Cardiac muscle cell (in vitro differentiated cells and primary cell): ENCODE results near the gene MVK. TPM values are rescaled to one million over a fixed set of nuclear protein-coding genes. Genes with fewer than 3 reads are reported as not detected.

Experiments
- DNase-seq, 2 donors: peaks; one replicate each; pipeline versions ENCODE4 v3.0.0 to v3.0.0-alpha.2; 2010 to 2017; ENCODE audit warnings: low read depth in 1 of 2, low spot score in 1 of 2
- H3K27ac ChIP-seq: fragments of 200-600 bp; sonication (generic); 2 replicates; pipeline ENCODE4 v1.5.1; 2016
- H3K27me3 ChIP-seq: fragments of 200-600 bp; sonication (generic); 2 replicates; pipeline ENCODE4 v1.6.0; 2016; ENCODE audit warnings: control low read depth
- H3K36me3 ChIP-seq: fragments of 200-600 bp; sonication (generic); 2 replicates; pipeline ENCODE4 v1.5.1; 2016; ENCODE audit warnings: control low read depth
- H3K4me1 ChIP-seq: fragments of 200-600 bp; sonication (generic); 2 replicates; pipeline ENCODE4 v1.8.1; 2017; ENCODE audit warnings: low read depth, mild to moderate bottlenecking, mixed run types
- H3K4me3 ChIP-seq: fragments of 200-600 bp; sonication (generic); 2 replicates; pipeline ENCODE4 v1.5.1; 2016; ENCODE audit warnings: mild to moderate bottlenecking
- H3K9me3 ChIP-seq: fragments of 200-600 bp; sonication (generic); 2 replicates; pipeline ENCODE4 v1.5.1; 2017; ENCODE audit warnings: low read depth, mild to moderate bottlenecking, control low read depth
- CTCF ChIP-seq: IDR thresholded peaks from 2 replicates; pipeline ENCODE4 v1.5.1; 2012; ENCODE audit warnings: low read depth, mild to moderate bottlenecking, low read length
- polyA plus RNA-seq: library from polyadenylated mRNA; unstranded; fragments of >200 nt; fragmentation: Nextera tagmentation; extraction: Ambion mirVana; gene quantifications from 2 replicates; pipeline ENCODE4 v1.2.1, GENCODE V29; 2016
- total RNA-seq: library from RNA; depleted of rRNA; stranded (reverse); fragments of >200 nt; gene quantifications from 2 replicates; pipeline ENCODE4 v1.2.3, GENCODE V29; 2016

Gene MVK
- total and polyA plus RNA-seq, 2 experiments from 2014 or later, result 29.0 to 56.1 TPM

DNA sequence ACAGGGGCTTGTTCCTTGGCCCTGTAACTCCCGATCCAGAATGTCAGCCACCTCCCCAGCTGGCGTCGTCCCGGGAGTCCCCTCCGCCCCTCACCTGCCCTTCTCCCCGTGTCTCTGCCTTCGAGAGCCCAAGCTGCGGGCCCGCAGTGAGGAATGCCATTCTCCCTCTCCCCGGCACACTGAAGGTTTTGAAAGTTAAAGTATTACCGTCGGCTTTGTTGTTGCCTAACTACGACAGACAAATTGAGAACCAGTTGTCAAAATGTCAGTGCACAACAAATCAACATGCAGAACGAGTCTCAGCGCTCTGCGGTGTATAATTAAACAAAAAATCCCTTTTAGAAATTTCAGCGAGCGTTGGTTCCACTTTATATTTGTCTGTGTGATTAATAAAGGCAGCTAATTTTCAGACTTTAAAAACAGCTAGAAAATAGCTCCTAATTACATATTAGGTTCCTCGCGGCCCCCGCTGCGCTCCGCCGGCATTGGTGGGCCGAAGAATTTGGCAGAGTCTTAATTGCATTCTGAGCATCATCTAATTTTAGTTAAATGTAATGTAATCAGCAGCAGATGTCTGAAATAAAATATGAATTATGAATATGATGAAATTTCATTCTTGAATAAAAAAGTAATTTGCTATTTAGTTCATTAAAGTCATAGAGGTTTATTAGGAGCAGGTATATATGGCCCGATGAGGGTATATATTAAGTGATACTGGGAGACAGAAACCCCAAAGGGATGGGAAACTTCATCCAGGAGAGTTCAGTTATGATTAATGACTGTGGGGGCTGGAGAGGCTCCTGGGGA, 40.3 kb downstream of the MVK start:
- no peaks in the 10 kb centered on the region for H3K9me3 ChIP-seq
- peaks cover 3% of the 10 kb centered on the region for H3K4me1 ChIP-seq
- no peaks in the 10 kb centered on the region for H3K36me3 ChIP-seq
- DNase-seq, result no peak
- TF ChIP-seq CTCF, result no peak
- H3K27ac ChIP-seq, result no peak overlapping the region
- no peaks in the 10 kb centered on the region for H3K27me3 ChIP-seq
- no peak overlapping the region for H3K4me3 ChIP-seq

- no peak for DNase-seq
- Histone ChIP-seq H3K4me3 (no peak overlapping the region), H3K4me1 (peaks cover 3% of the 10 kb centered on the region), H3K9me3 (no peaks in the 10 kb centered on the region), H3K27me3 (no peaks in the 10 kb centered on the region), H3K27ac (no peak overlapping the region), H3K36me3 (no peaks in the 10 kb centered on the region)
- no peak for TF ChIP-seq CTCF
Observed at GRCh38 chr12:109615556-109616229, 42.1 kb downstream of the MVK start.

- Histone ChIP-seq H3K36me3 (no peaks in the 10 kb centered on the region), H3K4me1 (peaks cover 3% of the 10 kb centered on the region), H3K4me3 (no peak overlapping the region), H3K9me3 (no peaks in the 10 kb centered on the region), H3K27me3 (no peaks in the 10 kb centered on the region), H3K27ac (no peak overlapping the region)
- TF ChIP-seq CTCF, result no peak
- no peak for DNase-seq
Observed at GRCh38 chr12:109617491-109617890, 43.9 kb downstream of the MVK start.

- no peak for TF ChIP-seq CTCF
- no peak overlapping the region for H3K4me3 ChIP-seq
- no peaks in the 10 kb centered on the region for H3K27me3 ChIP-seq
- DNase-seq, result no peak
- no peaks in the 10 kb centered on the region for H3K9me3 ChIP-seq
- no peak overlapping the region for H3K27ac ChIP-seq
- H3K4me1 ChIP-seq, result peaks cover 3% of the 10 kb centered on the region
- H3K36me3 ChIP-seq, result no peaks in the 10 kb centered on the region
Observed at GRCh38 chr12:109618082-109618481, 44.5 kb downstream of the MVK start.

DNA sequence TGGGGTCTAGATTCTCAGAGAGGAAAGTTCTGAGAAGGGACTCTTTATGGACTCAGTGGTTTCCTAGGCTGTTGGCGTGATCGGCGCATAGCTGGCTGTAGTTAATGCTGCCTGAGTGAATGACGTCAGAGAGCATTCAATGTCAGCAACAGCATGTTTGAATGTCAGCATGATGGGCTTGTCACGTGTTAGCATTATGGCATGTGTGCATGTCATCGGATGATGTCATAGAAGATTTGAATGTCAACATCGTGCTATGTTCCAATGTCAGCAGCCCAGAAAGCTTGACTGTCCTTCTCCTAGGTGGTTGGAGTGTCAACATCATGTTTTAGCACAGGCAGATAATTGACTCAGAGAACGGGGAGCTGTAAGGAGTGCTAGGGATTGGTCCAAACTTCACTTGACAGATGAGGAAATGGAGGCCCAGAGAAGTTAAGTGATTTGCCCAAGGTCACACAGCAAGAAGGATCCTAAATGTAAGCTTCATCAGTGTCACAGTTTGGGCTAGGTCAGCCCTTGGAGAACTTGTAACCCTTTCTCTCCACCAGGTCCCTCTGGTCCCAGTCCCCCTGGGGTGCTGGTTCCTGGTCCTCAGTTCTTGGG, 45.5 kb downstream of the MVK start:
- DNase-seq, result no peak
- Histone ChIP-seq H3K4me1 (no peaks in the 10 kb centered on the region), H3K4me3 (no peak overlapping the region), H3K27me3 (no peaks in the 10 kb centered on the region), H3K27ac (no peak overlapping the region), H3K36me3 (no peaks in the 10 kb centered on the region), H3K9me3 (no peaks in the 10 kb centered on the region)
- no peak for TF ChIP-seq CTCF
